ENCODE results near the gene RGP1. TPM values are rescaled to one million over a fixed set of nuclear protein-coding genes. Genes with fewer than 3 reads are reported as not detected.

Gene RGP1
- polyA plus RNA-seq, 1 of the 3 experiments (the other 2 are of a cell fraction): 16.1 TPM

GRCh38 chr9:35732800-35733541 lies 16.1 kb upstream of the RGP1 start:
- 0 out of 2 replicates have a peak overlapping the region, but pooled peaks have one; percentile 27 for H2AFZ ChIP-seq (ENCODE audit: low read depth)
- H3K9me3 ChIP-seq: no peaks in the 10 kb centered on the region
- peak; percentile 33 for TF ChIP-seq CTCF (IDR thresholded peaks at IDR 0.05)
- peak; percentile 6 for TF ChIP-seq CHD2 (IDR thresholded peaks at IDR 0.05; ENCODE audit: low read length, partially characterized antibody)
- no peak for TF ChIP-seq NRF1 (IDR thresholded peaks at IDR 0.05; ENCODE audit: low read depth, low read length)
- TF ChIP-seq TEAD4 (IDR thresholded peaks at IDR 0.05; ENCODE audit: borderline replicate concordance, insufficient read depth): no peak
- TF ChIP-seq TAF1 (IDR thresholded peaks at IDR 0.05; ENCODE audit: borderline replicate concordance, low read depth, low read length): no peak
- TF ChIP-seq SIN3A (IDR thresholded peaks at IDR 0.05; ENCODE audit: borderline replicate concordance, low read depth, low read length): peak; percentile 57; the same call in 1 of the 2 replicates
- no peak for TF ChIP-seq REST (IDR thresholded peaks at IDR 0.05; ENCODE audit: low read depth, low read length)
- TF ChIP-seq POLR2AphosphoS5 (IDR thresholded peaks at IDR 0.05; ENCODE audit: low read depth, low read length): no peak; the same call in 1 of the 2 replicates
- POLR2A ChIA-PET: interaction anchor here (1.2 to 3.1 kb wide), 10 partner anchors 11 to 75 kb away, joined by 3 to 28 read pairs (median 8); partner anchors contain the start of genes ARHGEF39, CCDC107, GBA2 and RGP1
- H3K27me3 ChIP-seq (ENCODE audit: insufficient read depth): no peaks in the 10 kb centered on the region
- H3K4me1 ChIP-seq (ENCODE audit: control insufficient read depth in 1 of 2, insufficient read depth in 2 of 2, low read depth in 1 of 2, low read length in 1 of 2): peaks cover 27 to 42% of the 10 kb centered on the region in 2 experiments
- H3F3A ChIP-seq (replicated peaks; ENCODE audit: insufficient read depth): peaks cover 66% of the 10 kb centered on the region
- CTCF ChIA-PET: interaction anchor here (0.7 to 9.7 kb wide), 19 partner anchors 9 to 149 kb away, joined by 3 to 103 read pairs (median 7); partner anchors contain the start of genes ARHGEF39, CCDC107, GBA2 and RGP1
- peak overlapping the region; percentile 88 to 94 for H3K27ac ChIP-seq (ENCODE audit: low read depth in 2 of 2, low read length in 1 of 2)
- peak; percentile 43 for DNase-seq
- peaks cover 33 to 42% of the 10 kb centered on the region in 2 experiments for H3K36me3 ChIP-seq (replicated peaks in 1 of 2; ENCODE audit: control insufficient read depth in 1 of 2, insufficient read depth in 2 of 2, low read length in 1 of 2)
- H3K4me3 ChIP-seq (ENCODE audit: low read depth in 2 of 2, low read length in 1 of 2): peak overlapping the region; percentile 89 to 96
- peak overlapping the region; percentile 94 for H3K9ac ChIP-seq
- no peaks in the 10 kb centered on the region for H3K9me2 ChIP-seq
- 0% methylated on average over 14 of the region's 14 CpGs for WGBS (ENCODE audit: low lambda C conversion rate)
- H3K4me2 ChIP-seq: peak overlapping the region; percentile 84
- H4K20me1 ChIP-seq (ENCODE audit: insufficient read depth): peaks cover 14% of the 10 kb centered on the region
- peaks cover 67% of the 10 kb centered on the region for H3K79me2 ChIP-seq (ENCODE audit: insufficient read depth)
